Astrocyte (in vitro differentiated cells and primary cell): Measurements from ENCODE around the gene CHCHD3. TPM values are rescaled to one million over a fixed set of nuclear protein-coding genes. Genes with fewer than 3 reads are reported as not detected.

ENCODE experiments used
- DNase-seq: peaks from one replicate; pipeline ENCODE4 v3.0.0-alpha.2; 2010; ENCODE audit warnings: low read depth
- FAIRE-seq: peaks from 2 replicates; lab custom pipeline; 2011; peaks lifted over from hg19 to GRCh38; lab: Jason Lieb, UNC
- H2AFZ ChIP-seq: 2 replicates; pipeline ENCODE4 v1.6.0; 2012; ENCODE audit warnings: low read depth, low read length, inconsistent platforms
- H3K27ac ChIP-seq: 2 replicates; pipeline ENCODE4 v1.5.1; 2011; ENCODE audit warnings: low read depth, low read length, inconsistent platforms
- H3K27me3 ChIP-seq: 2 replicates; pipeline ENCODE4 v1.6.0; 2011; ENCODE audit warnings: low read length, inconsistent platforms; ENCODE audit not compliant: insufficient read depth
- H3K36me3 ChIP-seq: 2 replicates; pipeline ENCODE4 v1.5.1; 2011; ENCODE audit warnings: low read length, inconsistent platforms; ENCODE audit not compliant: insufficient read depth
- H3K4me1 ChIP-seq: 2 replicates; pipeline ENCODE4 v1.5.1; 2011; ENCODE audit warnings: low read length, inconsistent platforms; ENCODE audit not compliant: insufficient read depth
- H3K4me2 ChIP-seq: 2 replicates; pipeline ENCODE4 v1.6.0; 2012; ENCODE audit warnings: low read length, inconsistent platforms
- H3K4me3 ChIP-seq: 2 replicates; pipeline ENCODE4 v1.5.1; 2011; ENCODE audit warnings: low read depth, mild to moderate bottlenecking, low read length, inconsistent platforms; ENCODE audit not compliant: insufficient read depth
- H3K79me2 ChIP-seq: 2 replicates; pipeline ENCODE4 v1.6.0; 2012; ENCODE audit warnings: mild to moderate bottlenecking, low read length, inconsistent platforms; ENCODE audit not compliant: insufficient read depth
- H3K9ac ChIP-seq: 2 replicates; pipeline ENCODE4 v1.6.0; 2012; ENCODE audit warnings: mild to moderate bottlenecking, low read length, inconsistent platforms
- H3K9me3 ChIP-seq: 2 replicates; pipeline ENCODE4 v1.5.1; 2012; ENCODE audit warnings: low read depth, mild to moderate bottlenecking, low read length, inconsistent platforms; ENCODE audit not compliant: insufficient read depth
- H4K20me1 ChIP-seq: 2 replicates; pipeline ENCODE4 v1.6.0; 2012; ENCODE audit warnings: low read length, inconsistent platforms; ENCODE audit not compliant: insufficient read depth
- H3K27ac Mint-ChIP-seq: one replicate; pipeline ENCODE4 v1.8.0; 2021; ENCODE audit warnings: mild to moderate bottlenecking, mixed read lengths; ENCODE audit not compliant: unreplicated experiment
- H3K27me3 Mint-ChIP-seq: one replicate; pipeline ENCODE4 v1.8.0; 2021; ENCODE audit warnings: low read depth, mixed read lengths; ENCODE audit not compliant: unreplicated experiment
- H3K36me3 Mint-ChIP-seq: one replicate; pipeline ENCODE4 v1.8.0; 2021; ENCODE audit warnings: low read depth, mixed read lengths; ENCODE audit not compliant: unreplicated experiment
- H3K4me1 Mint-ChIP-seq: one replicate; pipeline ENCODE4 v1.8.0; 2021; ENCODE audit warnings: low read depth, mixed read lengths; ENCODE audit not compliant: unreplicated experiment
- H3K4me3 Mint-ChIP-seq: one replicate; pipeline ENCODE4 v1.8.0; 2021; ENCODE audit warnings: mild to moderate bottlenecking, moderate library complexity, mixed read lengths; ENCODE audit not compliant: unreplicated experiment
- H3K9me3 Mint-ChIP-seq: one replicate; pipeline ENCODE4 v1.8.0; 2021; ENCODE audit warnings: mild to moderate bottlenecking, mixed read lengths; ENCODE audit not compliant: unreplicated experiment
- EZH2 ChIP-seq: IDR thresholded peaks from 2 replicates; pipeline ENCODE4 v1.6.1; 2012; ENCODE audit warnings: mild to moderate bottlenecking, low read length, inconsistent platforms; ENCODE audit not compliant: insufficient read depth
- total RNA-seq: library from RNA; stranded (reverse); gene quantifications from 2 replicates; pipeline ENCODE4 v1.2.1, GENCODE V29; 2021
- TF ChIP-seq, protein P1 (sequence below): IDR thresholded peaks from 2 replicates; pipeline ENCODE4 v1.5.1; 2011; ENCODE audit warnings: low read depth, mild to moderate bottlenecking, inconsistent platforms, low read length, moderate library complexity; ENCODE audit not compliant: insufficient read depth

Gene CHCHD3
- total RNA-seq, 1 donor from 2014 or later: 63.1 TPM

DNA sequence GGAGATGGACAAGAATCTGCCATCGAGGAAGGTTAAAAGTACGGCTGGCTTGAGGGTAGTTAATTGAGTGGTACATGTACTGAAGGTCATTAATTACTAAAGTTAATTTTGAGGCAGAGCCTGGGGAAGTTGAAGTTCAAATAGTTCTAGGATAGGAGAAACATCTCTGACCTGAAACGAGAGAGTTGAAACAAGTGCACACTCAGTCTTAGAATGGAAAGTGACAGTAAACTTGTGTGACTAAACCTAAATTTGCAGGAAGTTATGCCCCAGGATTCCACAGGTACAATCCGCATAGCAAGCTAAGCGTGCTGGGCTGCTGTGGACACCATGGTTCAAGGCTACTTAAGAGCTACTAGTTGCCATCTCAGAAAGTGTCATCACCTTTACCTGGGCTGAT is 209.9 kb downstream of the CHCHD3 start:
- H3K27ac ChIP-seq: no peak overlapping the region

DNA sequence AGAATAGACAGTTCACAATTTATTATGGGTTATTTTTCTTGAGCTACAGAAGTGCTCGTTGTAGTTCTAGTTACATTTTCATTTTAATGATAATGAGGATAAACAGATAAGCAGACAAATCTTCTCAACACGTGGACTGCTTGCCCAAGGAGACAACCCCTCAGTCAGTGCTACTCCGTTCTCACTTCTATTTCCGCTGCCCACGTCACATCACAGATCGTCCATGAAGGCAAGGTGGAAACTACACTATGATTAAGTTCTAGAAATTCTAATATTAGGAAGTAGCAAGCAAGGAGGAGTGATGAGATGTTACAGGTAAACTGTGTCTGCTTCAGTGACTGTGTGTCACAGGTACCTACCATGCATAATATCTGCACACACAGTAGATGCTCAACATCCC is 210.5 kb downstream of the CHCHD3 start:
- Mint-ChIP-seq H3K9me3 (no peaks in the 10 kb centered on the region), H3K4me1 (no peaks in the 10 kb centered on the region), H3K27ac (no peak overlapping the region), H3K27me3 (no peaks in the 10 kb centered on the region), H3K36me3 (peaks cover 4% of the 10 kb centered on the region), H3K4me3 (no peak overlapping the region)
- Histone ChIP-seq H3K27me3 (no peaks in the 10 kb centered on the region), H3K9me3 (no peaks in the 10 kb centered on the region), H3K27ac (no peak overlapping the region), H3K4me2 (no peak overlapping the region), H3K79me2 (no peaks in the 10 kb centered on the region), H2AFZ (no peak overlapping the region), H3K36me3 (no peaks in the 10 kb centered on the region), H3K4me1 (no peaks in the 10 kb centered on the region), H4K20me1 (peaks cover 4% of the 10 kb centered on the region), H3K9ac (no peak overlapping the region), H3K4me3 (no peak overlapping the region)
- no peak for DNase-seq
- TF ChIP-seq EZH2: no peak
- TF ChIP-seq, protein P1, sequence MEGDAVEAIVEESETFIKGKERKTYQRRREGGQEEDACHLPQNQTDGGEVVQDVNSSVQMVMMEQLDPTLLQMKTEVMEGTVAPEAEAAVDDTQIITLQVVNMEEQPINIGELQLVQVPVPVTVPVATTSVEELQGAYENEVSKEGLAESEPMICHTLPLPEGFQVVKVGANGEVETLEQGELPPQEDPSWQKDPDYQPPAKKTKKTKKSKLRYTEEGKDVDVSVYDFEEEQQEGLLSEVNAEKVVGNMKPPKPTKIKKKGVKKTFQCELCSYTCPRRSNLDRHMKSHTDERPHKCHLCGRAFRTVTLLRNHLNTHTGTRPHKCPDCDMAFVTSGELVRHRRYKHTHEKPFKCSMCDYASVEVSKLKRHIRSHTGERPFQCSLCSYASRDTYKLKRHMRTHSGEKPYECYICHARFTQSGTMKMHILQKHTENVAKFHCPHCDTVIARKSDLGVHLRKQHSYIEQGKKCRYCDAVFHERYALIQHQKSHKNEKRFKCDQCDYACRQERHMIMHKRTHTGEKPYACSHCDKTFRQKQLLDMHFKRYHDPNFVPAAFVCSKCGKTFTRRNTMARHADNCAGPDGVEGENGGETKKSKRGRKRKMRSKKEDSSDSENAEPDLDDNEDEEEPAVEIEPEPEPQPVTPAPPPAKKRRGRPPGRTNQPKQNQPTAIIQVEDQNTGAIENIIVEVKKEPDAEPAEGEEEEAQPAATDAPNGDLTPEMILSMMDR: no peak
- no peak for FAIRE-seq

More for the DNA sequence above, 209.9 kb downstream of the CHCHD3 start:
- TF ChIP-seq, protein P1: no peak
- TF ChIP-seq EZH2: no peak
- no peaks in the 10 kb centered on the region for H3K4me1 ChIP-seq
- no peak overlapping the region for H3K4me3 ChIP-seq
- H3K36me3 ChIP-seq: no peaks in the 10 kb centered on the region
- Mint-ChIP-seq H3K9me3 (no peaks in the 10 kb centered on the region), H3K36me3 (peaks cover 4% of the 10 kb centered on the region), H3K4me1 (no peaks in the 10 kb centered on the region), H3K27ac (no peak overlapping the region), H3K27me3 (no peaks in the 10 kb centered on the region), H3K4me3 (no peak overlapping the region)
- peaks cover 4% of the 10 kb centered on the region for H4K20me1 ChIP-seq
- no peak overlapping the region for H2AFZ ChIP-seq
- no peaks in the 10 kb centered on the region for H3K27me3 ChIP-seq
- no peak for DNase-seq
- no peak overlapping the region for H3K9ac ChIP-seq
- no peak overlapping the region for H3K4me2 ChIP-seq
- H3K9me3 ChIP-seq: no peaks in the 10 kb centered on the region
- no peaks in the 10 kb centered on the region for H3K79me2 ChIP-seq
- no peak for FAIRE-seq

DNA sequence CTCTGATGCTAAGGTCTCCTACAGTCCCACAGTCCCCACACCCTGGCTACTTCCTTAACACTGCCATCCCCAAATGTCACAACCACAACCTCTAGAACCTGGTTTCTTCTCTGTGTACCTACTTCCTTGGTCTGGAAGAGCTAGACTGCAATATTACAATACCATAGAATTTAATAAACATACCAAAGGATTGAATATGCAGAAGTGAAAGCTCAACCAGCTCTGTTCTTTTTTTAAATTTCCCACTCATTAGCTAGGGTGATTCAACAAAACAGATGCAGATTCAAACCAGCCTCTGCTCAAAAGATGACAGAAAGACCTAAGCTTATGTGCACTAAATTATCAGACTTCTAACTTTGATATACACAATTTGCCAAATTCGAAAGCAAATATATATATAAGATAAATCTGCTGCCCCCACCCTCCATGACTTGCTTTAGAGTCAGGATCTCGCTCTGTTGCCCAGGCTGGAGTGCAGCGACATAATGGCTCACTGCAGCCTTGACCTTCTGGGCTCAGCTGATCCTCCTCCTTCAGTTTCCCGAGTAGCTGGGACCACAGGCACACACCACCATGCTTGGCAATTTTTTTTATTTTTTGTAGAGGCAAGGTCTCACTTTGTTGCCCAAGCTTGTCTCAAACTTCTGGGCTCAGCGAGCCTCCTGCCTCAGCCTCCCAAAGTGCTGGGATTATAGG is 212.6 kb downstream of the CHCHD3 start:
- Histone ChIP-seq H2AFZ (no peak overlapping the region), H3K9me3 (no peaks in the 10 kb centered on the region), H4K20me1 (peaks cover 4% of the 10 kb centered on the region), H3K4me2 (no peak overlapping the region), H3K79me2 (no peaks in the 10 kb centered on the region), H3K9ac (no peak overlapping the region), H3K36me3 (no peaks in the 10 kb centered on the region), H3K4me3 (no peak overlapping the region), H3K27me3 (no peaks in the 10 kb centered on the region), H3K27ac (no peak overlapping the region), H3K4me1 (peaks cover 4% of the 10 kb centered on the region)
- DNase-seq: no peak
- Mint-ChIP-seq H3K9me3 (no peaks in the 10 kb centered on the region), H3K4me1 (no peaks in the 10 kb centered on the region), H3K4me3 (no peak overlapping the region), H3K27me3 (no peaks in the 10 kb centered on the region), H3K36me3 (peaks cover 4% of the 10 kb centered on the region), H3K27ac (no peak overlapping the region)
- FAIRE-seq: no peak
- TF ChIP-seq, protein P1: no peak
- TF ChIP-seq EZH2: no peak
